CD14-positive monocyte (primary cell): ENCODE results near the gene LRPAP1. TPM values are rescaled to one million over a fixed set of nuclear protein-coding genes. Genes with fewer than 3 reads are reported as not detected.

Source experiments
- DNase-seq, 3 donors: peaks; one replicate each; pipeline ENCODE4 v3.0.0-alpha.2; 2011 to 2022
- H2AFZ ChIP-seq: 2 replicates; pipeline ENCODE4 v1.6.0; 2012; ENCODE audit warnings: mild to moderate bottlenecking, low read depth, low read length, inconsistent platforms; ENCODE audit not compliant: insufficient read depth, poor library complexity, severe bottlenecking
- H3K27ac ChIP-seq, 2 donors: 1 replicate in 1 of 2; 2 replicates in 1 of 2; pipeline ENCODE4 v1.5.1; 2012 to 2013; ENCODE audit warnings: low read length in 2 of 2, control low read depth in 1 of 2, inconsistent platforms in 1 of 2, low read depth in 1 of 2, mild to moderate bottlenecking in 1 of 2
- H3K27me3 ChIP-seq, 2 donors: one replicate each; pipeline versions ENCODE4 v1.6.0 to v1.6.1; 2011 to 2013; ENCODE audit warnings: low read length in 2 of 2; ENCODE audit not compliant: control insufficient read depth in 2 of 2, insufficient read depth in 2 of 2
- H3K36me3 ChIP-seq, 2 donors: replicated peaks in 1 of 2; 1 replicate in 1 of 2; 2 replicates in 1 of 2; pipeline versions ENCODE4 v1.5.1 to v1.6.1; 2012 to 2013; ENCODE audit warnings: low read length in 2 of 2, control low read depth in 1 of 2, inconsistent platforms in 1 of 2, mild to moderate bottlenecking in 1 of 2; ENCODE audit not compliant: insufficient read depth in 2 of 2, control insufficient read depth in 1 of 2
- H3K4me1 ChIP-seq, 2 donors: 1 replicate in 1 of 2; 2 replicates in 1 of 2; pipeline versions ENCODE4 v1.5.1 to v1.6.1; 2012 to 2013; ENCODE audit warnings: low read length in 2 of 2, control low read depth in 1 of 2, inconsistent platforms in 1 of 2, mild to moderate bottlenecking in 1 of 2, moderate library complexity in 1 of 2; ENCODE audit not compliant: insufficient read depth in 2 of 2, control insufficient read depth in 1 of 2
- H3K4me2 ChIP-seq: replicated peaks from 2 replicates; pipeline ENCODE3; 2012; ENCODE audit warnings: low read length, moderate library complexity, mild to moderate bottlenecking; ENCODE audit not compliant: poor library complexity, severe bottlenecking; ENCODE audit errors: extremely low read depth
- H3K4me3 ChIP-seq, 3 experiments: fragments of 200-600 bp in 1 of 3; sonication (generic) in 1 of 3; replicated peaks in 1 of 3; 1 replicate in 2 of 3; 2 replicates in 1 of 3; pipeline ENCODE4 v1.5.1; 2011 to 2013; ENCODE audit warnings: low read length in 3 of 3, mild to moderate bottlenecking in 3 of 3, control low read depth in 2 of 3, low read depth in 2 of 3, inconsistent platforms in 1 of 3, moderate library complexity in 1 of 3
- H3K79me2 ChIP-seq: 2 replicates; pipeline ENCODE4 v1.6.0; 2012; ENCODE audit warnings: mild to moderate bottlenecking, control low read depth, inconsistent platforms, low read length, moderate library complexity; ENCODE audit not compliant: insufficient read depth
- H3K9ac ChIP-seq: 2 replicates; pipeline ENCODE4 v1.6.0; 2017; ENCODE audit warnings: low read length, mild to moderate bottlenecking; ENCODE audit not compliant: insufficient read depth, poor library complexity, severe bottlenecking
- H3K9me3 ChIP-seq, 2 donors: replicated peaks in 1 of 2; 1 replicate in 1 of 2; 2 replicates in 1 of 2; pipeline versions ENCODE4 v1.5.1 to v1.6.1; 2012 to 2013; ENCODE audit warnings: low read length in 2 of 2, control low read depth in 1 of 2; ENCODE audit not compliant: control insufficient read depth in 1 of 2, insufficient read depth in 1 of 2
- H4K20me1 ChIP-seq: 2 replicates; pipeline ENCODE4 v1.6.0; 2012; ENCODE audit warnings: mild to moderate bottlenecking, low read length, control low read depth, moderate library complexity; ENCODE audit not compliant: insufficient read depth
- H3K27ac Mint-ChIP-seq, 7 donors: one replicate each; pipeline ENCODE4 v1.8.0; 2020; ENCODE audit warnings: mild to moderate bottlenecking in 7 of 7, mixed read lengths in 7 of 7, moderate library complexity in 6 of 7, inconsistent platforms in 2 of 7
- H3K27me3 Mint-ChIP-seq, 3 donors: one replicate each; pipeline ENCODE4 v1.8.0; 2021 to 2022; ENCODE audit warnings: low read depth in 3 of 3, mild to moderate bottlenecking in 3 of 3, mixed read lengths in 3 of 3, moderate library complexity in 3 of 3, inconsistent platforms in 1 of 3
- H3K36me3 Mint-ChIP-seq, 2 donors: one replicate each; pipeline ENCODE4 v1.8.0; 2020; ENCODE audit warnings: mixed read lengths in 2 of 2, inconsistent platforms in 1 of 2, mild to moderate bottlenecking in 1 of 2
- H3K4me1 Mint-ChIP-seq: one replicate; pipeline ENCODE4 v1.8.0; 2020; ENCODE audit warnings: mild to moderate bottlenecking, mixed read lengths
- H3K4me3 Mint-ChIP-seq, 2 donors: one replicate each; pipeline ENCODE4 v1.8.0; 2020; ENCODE audit warnings: mild to moderate bottlenecking in 2 of 2, mixed read lengths in 2 of 2, moderate library complexity in 1 of 2
- H3K9me3 Mint-ChIP-seq, 7 donors: one replicate each; pipeline ENCODE4 v1.8.0; 2020 to 2022; ENCODE audit warnings: mixed read lengths in 7 of 7, mild to moderate bottlenecking in 6 of 7, moderate library complexity in 6 of 7, inconsistent platforms in 2 of 7
- WGBS: methylation state at CpG from one replicate; pipeline ENCODE4 v1.1.5; 2013; ENCODE audit warnings: missing lambda C conversion rate; ENCODE audit not compliant: insufficient coverage; 5-methylcytosine and 5-hydroxymethylcytosine counted together
- intact Hi-C, 2 donors: fragments of 100-400 bp; cut with micrococcal nuclease; formaldehyde crosslinking; loops; one replicate each; pipeline versions ENCODE4 v1.15.0 to v1.15.1; 2023
- polyA plus RNA-seq, 3 donors: library from polyadenylated mRNA; depleted of rRNA in 1 of 3; unstranded in 2 of 3; stranded (reverse) in 1 of 3; fragments of 300-500 nt in 2 of 3; fragments of >200 nt in 1 of 3; fragmentation: Illumina TruSeq in 2 of 3; gene quantifications; 1 replicate in 2 of 3; 2 replicates in 1 of 3; pipeline ENCODE4 v1.2.3, GENCODE V29; 2012 to 2021
- TF ChIP-seq, protein P1 (sequence below): fragments of 200-600 bp; IDR thresholded peaks from one replicate; pipeline ENCODE4 v1.8.0; 2022; ENCODE audit warnings: antibody characterized with exemption, mild to moderate bottlenecking

Gene LRPAP1
- polyA plus RNA-seq, 3 donors: 169 to 204 (median 180) TPM

DNA sequence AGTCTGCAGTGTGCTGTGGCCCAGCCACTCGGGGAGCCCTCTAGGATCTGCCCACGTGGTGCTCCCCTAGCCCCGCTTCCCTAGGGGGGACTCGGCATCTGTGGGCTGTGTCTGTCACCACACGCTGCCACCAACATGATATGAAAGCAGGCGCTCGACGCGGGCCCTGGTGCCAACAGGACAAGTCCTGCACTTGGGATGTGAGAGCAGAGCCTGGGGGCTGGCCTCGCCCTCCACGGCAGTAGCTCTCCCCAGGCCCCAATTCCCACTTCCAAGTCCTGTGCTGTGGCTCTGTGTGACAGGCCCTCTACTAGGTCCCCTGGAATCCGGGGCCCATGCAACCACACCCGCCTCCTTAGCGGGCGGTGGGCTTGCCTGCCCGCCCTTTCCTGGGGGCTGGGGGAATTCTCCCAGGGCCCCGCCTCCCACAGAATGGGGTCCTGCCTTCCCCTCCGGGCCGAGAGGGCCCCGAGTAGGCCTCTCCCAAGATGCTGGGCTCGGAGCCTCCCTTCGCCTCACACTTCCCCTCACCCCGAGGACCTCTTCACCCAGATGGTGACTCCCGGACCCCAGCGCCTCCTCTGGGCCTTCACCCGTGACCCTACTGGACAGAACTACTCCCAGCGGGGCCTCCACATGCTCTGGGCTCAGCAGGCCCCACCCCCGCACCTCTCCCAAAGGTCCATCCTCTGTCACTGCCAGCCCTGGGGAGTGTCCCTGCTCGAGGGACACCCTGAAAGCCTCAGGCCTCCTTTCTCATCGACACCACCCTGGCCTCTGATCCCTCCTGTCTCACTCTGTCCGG lies 11.2 kb downstream of the LRPAP1 start:
- DNase-seq: no peak
- Mint-ChIP-seq H3K27ac (peak overlapping the region in 4 of 7 donors; percentile 11 to 68 (median 28)), H3K36me3 (peaks cover 80 to 97% of the 10 kb centered on the region in 2 donors), H3K9me3 (no peaks in the 10 kb centered on the region), H3K27me3 (no peaks in the 10 kb centered on the region), H3K4me1 (no peaks in the 10 kb centered on the region), H3K4me3 (no peak overlapping the region)
- no peak overlapping the region for H2AFZ ChIP-seq
- intact Hi-C loops: no loop called here
- H3K79me2 ChIP-seq: peaks cover 34% of the 10 kb centered on the region
- TF ChIP-seq, protein P1, sequence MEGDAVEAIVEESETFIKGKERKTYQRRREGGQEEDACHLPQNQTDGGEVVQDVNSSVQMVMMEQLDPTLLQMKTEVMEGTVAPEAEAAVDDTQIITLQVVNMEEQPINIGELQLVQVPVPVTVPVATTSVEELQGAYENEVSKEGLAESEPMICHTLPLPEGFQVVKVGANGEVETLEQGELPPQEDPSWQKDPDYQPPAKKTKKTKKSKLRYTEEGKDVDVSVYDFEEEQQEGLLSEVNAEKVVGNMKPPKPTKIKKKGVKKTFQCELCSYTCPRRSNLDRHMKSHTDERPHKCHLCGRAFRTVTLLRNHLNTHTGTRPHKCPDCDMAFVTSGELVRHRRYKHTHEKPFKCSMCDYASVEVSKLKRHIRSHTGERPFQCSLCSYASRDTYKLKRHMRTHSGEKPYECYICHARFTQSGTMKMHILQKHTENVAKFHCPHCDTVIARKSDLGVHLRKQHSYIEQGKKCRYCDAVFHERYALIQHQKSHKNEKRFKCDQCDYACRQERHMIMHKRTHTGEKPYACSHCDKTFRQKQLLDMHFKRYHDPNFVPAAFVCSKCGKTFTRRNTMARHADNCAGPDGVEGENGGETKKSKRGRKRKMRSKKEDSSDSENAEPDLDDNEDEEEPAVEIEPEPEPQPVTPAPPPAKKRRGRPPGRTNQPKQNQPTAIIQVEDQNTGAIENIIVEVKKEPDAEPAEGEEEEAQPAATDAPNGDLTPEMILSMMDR: no peak
- no peak overlapping the region for H3K27ac ChIP-seq
- H3K27me3 ChIP-seq: no peaks in the 10 kb centered on the region
- peaks cover 79% of the 10 kb centered on the region for H4K20me1 ChIP-seq
- H3K9me3 ChIP-seq: no peaks in the 10 kb centered on the region
- H3K4me1 ChIP-seq: no peaks in the 10 kb centered on the region
- H3K4me3 ChIP-seq: no peak overlapping the region
- H3K36me3 ChIP-seq: peaks cover 90 to 98% of the 10 kb centered on the region in 2 donors
- no peak overlapping the region for H3K9ac ChIP-seq
- 95% methylated on average over 31 of the region's 31 CpGs for WGBS
- H3K4me2 ChIP-seq: no peak overlapping the region

DNA sequence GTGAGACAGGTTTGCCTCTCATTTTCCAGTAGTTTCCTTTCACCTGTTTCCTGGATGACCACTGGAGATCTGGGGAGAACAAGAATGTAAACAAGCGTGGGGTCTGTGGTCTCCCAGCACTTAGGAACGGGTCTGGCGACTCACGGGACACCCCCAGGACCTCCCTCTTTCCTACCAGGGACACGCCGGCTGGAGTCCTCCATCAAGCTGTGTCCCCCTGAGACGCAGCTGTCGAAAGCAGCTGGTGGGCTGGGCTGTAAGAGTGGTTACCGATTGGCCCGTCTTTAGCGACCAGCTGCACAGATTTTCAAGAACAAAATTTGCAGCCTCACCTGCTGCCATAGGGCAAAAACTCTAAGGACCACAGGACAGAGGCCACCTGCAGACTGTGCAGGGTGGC lies 11.9 kb downstream of the LRPAP1 start:
- Histone ChIP-seq H3K9me3 (no peaks in the 10 kb centered on the region), H4K20me1 (peaks cover 76% of the 10 kb centered on the region), H3K4me3 (no peak overlapping the region), H3K9ac (no peak overlapping the region), H3K27ac (no peak overlapping the region), H3K79me2 (peaks cover 27% of the 10 kb centered on the region), H2AFZ (no peak overlapping the region), H3K4me1 (no peaks in the 10 kb centered on the region), H3K4me2 (no peak overlapping the region), H3K36me3 (peaks cover 97 to 98% of the 10 kb centered on the region in 2 donors), H3K27me3 (no peaks in the 10 kb centered on the region)
- Mint-ChIP-seq H3K4me1 (no peaks in the 10 kb centered on the region), H3K36me3 (peaks cover 86 to 97% of the 10 kb centered on the region in 2 donors), H3K27me3 (no peaks in the 10 kb centered on the region), H3K27ac (peak overlapping the region in 1 of 7 donors; percentile 67), H3K9me3 (peaks cover 0 to 2% (median 0%) of the 10 kb centered on the region in 7 donors), H3K4me3 (no peak overlapping the region)
- intact Hi-C loops: no loop called here
- TF ChIP-seq, protein P1: no peak
- no peak for DNase-seq
- WGBS: 100% methylated on average over 2 of the region's 11 CpGs
